ENCODE measurements around the gene B4GALNT3. TPM values are rescaled to one million over a fixed set of nuclear protein-coding genes. Genes with fewer than 3 reads are reported as not detected.

The B4GALNT3 gene
- total and polyA plus RNA-seq, 2 experiments from 2014 or later, result 2.8 to 15.8 TPM

- TF ChIP-seq JUNB (IDR thresholded peaks at IDR 0.05; ENCODE audit: unreplicated experiment) (no peak), ZNF462 (CRISPR knock-in tag; IDR thresholded peaks at IDR 0.05) (no peak)
Measured at GRCh38 chr12:475286-475685, 15.5 kb downstream of the B4GALNT3 start (continued).

- H3K4me1 Mint-ChIP-seq, result peaks cover 8% of the 10 kb centered on the region
- Histone ChIP-seq H3K36me3 (ENCODE audit: insufficient read depth) (no peaks in the 10 kb centered on the region), H3F3A (replicated peaks; ENCODE audit: low read depth) (no peaks in the 10 kb centered on the region), H3K27ac (ENCODE audit: low read depth) (no peak overlapping the region), H3K9me2 (ENCODE audit: insufficient read depth) (no peaks in the 10 kb centered on the region), H2AFZ (no peak overlapping the region), H3K4me2 (no peak overlapping the region), H3K27me3 (ENCODE audit: insufficient read depth) (no peaks in the 10 kb centered on the region), H4K20me1 (replicated peaks; ENCODE audit: insufficient read depth) (peaks cover 13% of the 10 kb centered on the region; the same call in 1 of the 2 replicates), H3K4me3 (no peak overlapping the region), H3K79me2 (replicated peaks; ENCODE audit: insufficient read depth) (no peaks in the 10 kb centered on the region), H3K4me1 (ENCODE audit: insufficient read depth) (0 out of 2 replicates have a peak, but pooled peaks cover 2% of the 10 kb centered on the region)
- ATAC-seq (no peak), DNase-seq (ENCODE audit: low spot score) (no peak)
- H3K27me3 Mint-ChIP-seq (ENCODE audit: insufficient read depth, low read depth, poor library complexity), result no peaks in the 10 kb centered on the region
- H3K27ac Mint-ChIP-seq, result no peak overlapping the region
- no peaks in the 10 kb centered on the region for H3K9me3 Mint-ChIP-seq
- no peaks in the 10 kb centered on the region; the same call in 2 of the 3 replicates for H3K36me3 Mint-ChIP-seq (ENCODE audit: low read depth)
- no peak overlapping the region for H3K4me3 Mint-ChIP-seq
- TF ChIP-seq ETS1 (IDR thresholded peaks at IDR 0.05), result no peak
Measured at GRCh38 chr12:479161-479560, 19.4 kb downstream of the B4GALNT3 start.
